Glutamatergic neuron (in vitro differentiated cells): Measurements from ENCODE around the gene MEI4. TPM values are rescaled to one million over a fixed set of nuclear protein-coding genes. Genes with fewer than 3 reads are reported as not detected.

Source experiments
- DNase-seq: peaks from one replicate; pipeline ENCODE4 v3.0.0; 2022
- H3K27ac Mint-ChIP-seq: one replicate; pipeline ENCODE4 v1.8.0; 2020; ENCODE audit warnings: mild to moderate bottlenecking, mixed read lengths, inconsistent platforms; ENCODE audit not compliant: unreplicated experiment
- H3K27me3 Mint-ChIP-seq: one replicate; pipeline ENCODE4 v1.8.0; 2020; ENCODE audit warnings: mild to moderate bottlenecking, moderate library complexity, mixed read lengths, inconsistent platforms; ENCODE audit not compliant: unreplicated experiment
- H3K36me3 Mint-ChIP-seq: one replicate; pipeline ENCODE4 v1.8.0; 2020; ENCODE audit warnings: mild to moderate bottlenecking, mixed read lengths, inconsistent platforms; ENCODE audit not compliant: unreplicated experiment
- H3K4me1 Mint-ChIP-seq: one replicate; pipeline ENCODE4 v1.8.0; 2020; ENCODE audit warnings: mild to moderate bottlenecking, low read depth, mixed read lengths, inconsistent platforms; ENCODE audit not compliant: unreplicated experiment
- H3K4me3 Mint-ChIP-seq: one replicate; pipeline ENCODE4 v1.8.0; 2020; ENCODE audit warnings: mild to moderate bottlenecking, mixed read lengths, inconsistent platforms; ENCODE audit not compliant: unreplicated experiment
- H3K9me3 Mint-ChIP-seq: one replicate; pipeline ENCODE4 v1.8.0; 2020; ENCODE audit warnings: mild to moderate bottlenecking, moderate library complexity, mixed read lengths, inconsistent platforms; ENCODE audit not compliant: unreplicated experiment
- total RNA-seq: library from RNA; stranded (reverse); fragmentation: NEBNext Ultra II Directional; extraction: Animal tissue kit (Norgen Biotek cat#: 25700); gene quantifications from one replicate; pipeline ENCODE4 v1.2.1, GENCODE V29; 2021; ENCODE audit not compliant: unreplicated experiment
- TF ChIP-seq, protein P1 (sequence below): fragments of 200-600 bp; sonication (generic); IDR thresholded peaks from one replicate; pipeline ENCODE4 v1.5.0; 2021; ENCODE audit not compliant: partially characterized antibody, unreplicated experiment

Gene MEI4
- total RNA-seq, 1 donor from 2014 or later: 0.86 TPM

DNA sequence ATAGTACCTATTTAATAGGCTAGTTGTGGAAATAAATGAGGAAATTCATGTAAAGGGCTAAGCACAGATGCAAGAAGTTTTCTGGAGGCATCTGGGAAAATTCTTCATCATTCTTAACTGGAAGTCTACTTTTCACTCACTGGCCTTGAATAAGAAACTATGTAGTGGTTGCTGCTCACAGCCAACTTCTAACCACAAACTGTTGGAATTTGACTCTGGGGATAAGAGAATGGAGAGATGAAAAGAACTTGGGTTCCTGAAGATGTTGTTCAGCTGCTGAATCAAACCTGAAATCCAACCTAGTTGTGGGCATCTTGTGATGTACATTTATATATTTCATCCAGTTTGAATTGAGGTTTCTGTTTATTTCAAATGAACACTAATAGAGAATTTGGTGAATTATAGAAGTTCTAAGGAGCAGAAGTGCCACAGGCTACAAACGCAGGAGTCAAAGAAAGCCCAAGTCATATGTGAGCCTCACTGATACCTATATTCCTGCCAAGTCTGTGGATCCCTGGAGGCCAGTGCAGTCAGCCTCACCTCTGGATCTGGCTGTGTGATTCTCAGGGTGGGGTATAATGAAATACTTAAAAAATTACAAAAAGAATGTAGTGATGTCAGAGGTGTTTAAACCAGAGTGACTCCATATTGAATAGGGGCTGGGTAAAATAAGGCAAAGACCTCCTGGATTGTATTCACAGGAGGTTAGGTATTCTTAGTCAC, 18.7 kb upstream of the MEI4 start:
- H3K4me3 Mint-ChIP-seq: no peak overlapping the region
- TF ChIP-seq, protein P1, sequence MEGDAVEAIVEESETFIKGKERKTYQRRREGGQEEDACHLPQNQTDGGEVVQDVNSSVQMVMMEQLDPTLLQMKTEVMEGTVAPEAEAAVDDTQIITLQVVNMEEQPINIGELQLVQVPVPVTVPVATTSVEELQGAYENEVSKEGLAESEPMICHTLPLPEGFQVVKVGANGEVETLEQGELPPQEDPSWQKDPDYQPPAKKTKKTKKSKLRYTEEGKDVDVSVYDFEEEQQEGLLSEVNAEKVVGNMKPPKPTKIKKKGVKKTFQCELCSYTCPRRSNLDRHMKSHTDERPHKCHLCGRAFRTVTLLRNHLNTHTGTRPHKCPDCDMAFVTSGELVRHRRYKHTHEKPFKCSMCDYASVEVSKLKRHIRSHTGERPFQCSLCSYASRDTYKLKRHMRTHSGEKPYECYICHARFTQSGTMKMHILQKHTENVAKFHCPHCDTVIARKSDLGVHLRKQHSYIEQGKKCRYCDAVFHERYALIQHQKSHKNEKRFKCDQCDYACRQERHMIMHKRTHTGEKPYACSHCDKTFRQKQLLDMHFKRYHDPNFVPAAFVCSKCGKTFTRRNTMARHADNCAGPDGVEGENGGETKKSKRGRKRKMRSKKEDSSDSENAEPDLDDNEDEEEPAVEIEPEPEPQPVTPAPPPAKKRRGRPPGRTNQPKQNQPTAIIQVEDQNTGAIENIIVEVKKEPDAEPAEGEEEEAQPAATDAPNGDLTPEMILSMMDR: no peak
- H3K9me3 Mint-ChIP-seq: no peaks in the 10 kb centered on the region
- no peaks in the 10 kb centered on the region for H3K27me3 Mint-ChIP-seq
- no peak overlapping the region for H3K27ac Mint-ChIP-seq
- no peak for DNase-seq
- no peaks in the 10 kb centered on the region for H3K4me1 Mint-ChIP-seq
- H3K36me3 Mint-ChIP-seq: no peaks in the 10 kb centered on the region

DNA sequence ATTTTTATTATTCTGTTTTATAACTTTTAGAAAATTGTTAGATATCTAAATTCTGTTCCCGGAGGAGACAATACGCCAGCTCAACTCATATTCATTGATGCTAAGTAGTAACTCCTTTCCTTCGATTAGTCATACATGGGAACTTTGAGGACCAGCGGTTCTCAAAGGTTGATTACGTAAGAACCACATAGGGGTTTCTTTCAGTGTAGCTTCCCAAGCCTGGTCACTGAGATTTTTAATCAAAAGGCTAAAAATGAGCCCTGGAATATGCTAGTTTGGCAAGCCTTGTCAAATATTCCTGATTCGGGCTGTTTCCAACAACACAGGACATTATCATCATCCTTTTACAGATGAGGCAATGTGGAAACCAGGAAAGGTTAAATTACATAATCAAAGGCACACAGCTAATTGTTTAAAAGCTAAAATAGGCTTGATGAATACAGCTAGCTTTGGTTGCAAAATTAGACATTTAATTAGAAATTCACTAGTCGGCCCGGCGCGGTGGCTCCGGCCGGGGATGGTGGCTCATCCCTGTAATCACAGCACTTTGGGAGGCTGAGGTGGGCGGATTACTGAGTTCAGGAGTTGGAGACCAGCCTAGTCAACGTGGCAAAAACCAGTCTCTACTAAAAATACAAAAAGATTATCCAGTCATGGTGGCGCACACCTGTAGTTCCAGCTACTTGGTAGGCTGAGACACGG, 14.6 kb upstream of the MEI4 start:
- Mint-ChIP-seq H3K27ac (no peak overlapping the region), H3K36me3 (no peaks in the 10 kb centered on the region), H3K27me3 (no peaks in the 10 kb centered on the region), H3K9me3 (no peaks in the 10 kb centered on the region), H3K4me3 (no peak overlapping the region), H3K4me1 (no peaks in the 10 kb centered on the region)
- TF ChIP-seq, protein P1: no peak
- DNase-seq: no peak

DNA sequence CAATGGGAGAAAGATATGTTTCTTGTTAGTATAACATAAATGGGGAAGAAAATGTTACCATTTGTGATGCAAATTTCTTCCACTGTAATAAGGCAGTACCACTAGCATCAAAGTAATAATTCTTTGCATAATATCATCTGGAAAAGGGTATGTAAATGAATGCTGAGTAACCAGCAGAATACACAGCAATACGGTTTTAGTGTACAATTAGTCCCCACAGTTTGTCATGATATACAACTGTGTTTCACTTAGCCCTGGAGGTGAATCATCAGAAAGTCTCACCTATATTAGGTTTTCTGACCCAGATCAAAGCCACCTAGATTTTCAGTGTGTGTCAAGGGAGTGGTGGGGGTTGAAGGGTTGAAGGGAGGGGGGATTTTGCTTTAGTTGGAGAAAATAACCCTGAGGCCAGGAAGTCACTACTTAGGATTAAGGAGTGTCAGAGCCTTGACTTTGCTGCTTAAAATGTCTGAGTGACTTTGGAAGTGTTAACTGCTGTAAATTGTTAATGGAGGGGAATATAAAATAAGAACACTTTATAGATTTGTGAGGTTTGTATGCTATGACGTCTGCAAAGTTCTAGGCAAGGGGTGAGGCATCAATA, 8.6 kb upstream of the MEI4 start:
- Mint-ChIP-seq H3K4me3 (no peak overlapping the region), H3K4me1 (peaks cover 1% of the 10 kb centered on the region), H3K27ac (no peak overlapping the region), H3K27me3 (no peaks in the 10 kb centered on the region), H3K9me3 (no peaks in the 10 kb centered on the region), H3K36me3 (no peaks in the 10 kb centered on the region)
- TF ChIP-seq, protein P1: no peak
- DNase-seq: no peak

DNA sequence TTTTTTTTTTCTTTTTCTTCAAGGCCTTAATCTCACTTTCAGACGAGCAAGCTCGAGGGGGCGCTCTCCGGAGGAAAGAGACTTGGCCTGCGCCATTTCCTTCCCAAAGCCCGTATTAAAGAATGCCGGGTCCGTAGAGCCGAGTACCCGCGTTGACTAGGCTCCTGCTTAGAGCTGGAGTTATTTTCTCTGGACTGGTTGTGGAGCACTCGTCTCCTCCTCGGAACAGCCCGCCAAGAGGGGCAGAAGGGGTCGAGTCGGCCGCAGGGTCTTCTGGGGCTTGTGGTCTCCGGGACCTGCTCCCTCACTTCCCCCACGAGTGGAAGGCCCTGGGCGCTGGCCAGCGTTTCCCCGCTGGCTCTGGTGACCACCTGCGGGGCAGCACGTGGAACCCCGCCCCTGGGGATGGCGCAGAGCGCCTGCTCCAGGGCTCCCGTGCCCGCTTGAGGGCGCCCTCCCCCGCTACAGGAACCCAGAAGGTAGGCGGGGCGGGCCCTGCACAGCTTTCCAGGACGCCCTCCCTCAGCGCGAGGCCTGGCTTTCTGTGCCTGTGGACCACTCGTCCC, 2.7 kb upstream of the MEI4 start:
- TF ChIP-seq, protein P1: peak; percentile 55
- Mint-ChIP-seq H3K9me3 (peaks cover 5% of the 10 kb centered on the region), H3K27me3 (no peaks in the 10 kb centered on the region), H3K27ac (peak overlapping the region; percentile 88), H3K36me3 (no peaks in the 10 kb centered on the region), H3K4me3 (peak overlapping the region; percentile 87), H3K4me1 (peaks cover 4% of the 10 kb centered on the region)
- DNase-seq: peak; percentile 87
